ELF-1 (cell line): ENCODE data around the gene GMEB2.
A peak's percentile ranks its signal among the peaks of the same experiment; 100 is the strongest.

Source experiments
- DNase-seq: peaks from one replicate; pipeline ENCODE4 v3.0.0-alpha.2; 2016; ENCODE audit warnings: low read depth, low spot score

The GMEB2 gene

GRCh38 chr20:63590218-63591146, 36.4 kb downstream of the GMEB2 start:
- no peak for DNase-seq

GRCh38 chr20:63589261-63590217, 37.4 kb downstream of the GMEB2 start:
- DNase-seq: no peak

- DNase-seq: no peak
Observed at GRCh38 chr20:63588641-63589041, 38.3 kb downstream of the GMEB2 start.

- no peak for DNase-seq
Observed at GRCh38 chr20:63587776-63588591, 38.9 kb downstream of the GMEB2 start.

GRCh38 chr20:63587256-63587655, 39.6 kb downstream of the GMEB2 start:
- no peak for DNase-seq

- DNase-seq: no peak
Observed at GRCh38 chr20:63586797-63587196, 40.1 kb downstream of the GMEB2 start.

GRCh38 chr20:63585616-63586565, 41.0 kb downstream of the GMEB2 start:
- no peak for DNase-seq

- DNase-seq: no peak
Observed at GRCh38 chr20:63582382-63583063, 44.4 kb downstream of the GMEB2 start.

- peak; percentile 79 for DNase-seq
Observed at GRCh38 chr20:63580796-63581461, 46.0 kb downstream of the GMEB2 start.

- DNase-seq: no peak
Observed at GRCh38 chr20:63579017-63579694, 47.7 kb downstream of the GMEB2 start.

GRCh38 chr20:63578224-63579016, 48.5 kb downstream of the GMEB2 start:
- DNase-seq: no peak

- DNase-seq: no peak
Observed at GRCh38 chr20:63577317-63577894, 49.5 kb downstream of the GMEB2 start.

- no peak for DNase-seq
Observed at GRCh38 chr20:63576311-63576710, 50.6 kb downstream of the GMEB2 start.

- DNase-seq: no peak
Observed at GRCh38 chr20:63574829-63575743, 51.8 kb downstream of the GMEB2 start.

GRCh38 chr20:63574156-63574828, 52.6 kb downstream of the GMEB2 start, which contains the start of gene HELZ2:
Gene HELZ2 (minus strand): TSS chr20:63574239. CDS start chr20:63572385, 1,854 bp downstream.
- DNase-seq: no peak
